GM12891 (cell line): ENCODE measurements around the gene SEH1L.

ENCODE experiments used
- POLR2A ChIP-seq: IDR thresholded peaks from 2 replicates; pipeline ENCODE4 v1.6.1; 2011; ENCODE audit warnings: low read depth, low read length, control low read depth
- POLR2AphosphoS5 ChIP-seq: IDR thresholded peaks from 2 replicates; pipeline ENCODE4 v1.6.1; 2011; ENCODE audit warnings: low read depth, low read length, control low read depth
- POU2F2 ChIP-seq: IDR thresholded peaks from 2 replicates; pipeline ENCODE4 v1.6.1; 2011; ENCODE audit warnings: low read depth, mild to moderate bottlenecking, control low read depth, low read length, moderate library complexity
- SPI1 ChIP-seq: IDR thresholded peaks from 2 replicates; pipeline ENCODE4 v1.6.1; 2011; ENCODE audit warnings: low read depth, low read length, control low read depth
- TAF1 ChIP-seq: IDR thresholded peaks from 2 replicates; pipeline ENCODE4 v1.6.1; 2011; ENCODE audit warnings: low read depth, low read length, control low read depth

GRCh38 chr18:12911025-12911928 is 36.5 kb upstream of the SEH1L start:
- TF ChIP-seq POLR2AphosphoS5 (no peak), POLR2A (no peak), TAF1 (no peak), SPI1 (no peak), POU2F2 (no peak)
